MM.1S (cell line): ENCODE measurements around the gene ROCK2.

Experiments used
- EZH2 ChIP-seq: fragments of 300-600 bp; sonication (generic); optimal IDR thresholded peaks from 2 replicates; pipeline ENCODE3; 2017; ENCODE audit warnings: low read depth, mild to moderate bottlenecking, antibody characterized with exemption, low read length, mixed read lengths
- EZH2phosphoT487 ChIP-seq: fragments of 300-600 bp; sonication (generic); IDR thresholded peaks from 2 replicates; pipeline ENCODE4 v1.6.1; 2018; ENCODE audit warnings: antibody characterized with exemption, low read length
- TF ChIP-seq, protein P1 (sequence below): fragments of 300-600 bp; sonication (generic); IDR thresholded peaks from 2 replicates; pipeline ENCODE4 v1.5.1; 2016; ENCODE audit warnings: antibody characterized with exemption, low read length, mixed read lengths

DNA sequence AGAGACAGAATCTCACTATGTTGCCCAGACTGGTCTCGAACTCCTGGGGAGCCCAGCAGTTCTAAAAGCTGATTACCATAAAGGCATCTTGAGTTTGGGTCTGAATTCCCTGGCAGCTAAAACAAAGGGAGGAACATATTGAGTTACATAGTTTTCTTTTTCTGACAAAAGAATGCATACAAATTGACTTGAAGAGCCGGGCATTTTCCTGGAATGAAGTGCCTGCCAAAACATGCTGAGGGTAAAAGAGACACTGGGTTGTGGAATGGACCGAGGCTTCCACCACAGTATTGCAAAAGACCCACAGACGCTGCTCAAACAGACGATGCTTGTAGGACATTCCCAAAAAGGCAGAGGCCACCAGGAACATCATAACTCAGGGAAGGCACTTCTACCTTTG lies 35.1 kb upstream of the ROCK2 start:
- no peak for TF ChIP-seq EZH2phosphoT487
- TF ChIP-seq, protein P1, sequence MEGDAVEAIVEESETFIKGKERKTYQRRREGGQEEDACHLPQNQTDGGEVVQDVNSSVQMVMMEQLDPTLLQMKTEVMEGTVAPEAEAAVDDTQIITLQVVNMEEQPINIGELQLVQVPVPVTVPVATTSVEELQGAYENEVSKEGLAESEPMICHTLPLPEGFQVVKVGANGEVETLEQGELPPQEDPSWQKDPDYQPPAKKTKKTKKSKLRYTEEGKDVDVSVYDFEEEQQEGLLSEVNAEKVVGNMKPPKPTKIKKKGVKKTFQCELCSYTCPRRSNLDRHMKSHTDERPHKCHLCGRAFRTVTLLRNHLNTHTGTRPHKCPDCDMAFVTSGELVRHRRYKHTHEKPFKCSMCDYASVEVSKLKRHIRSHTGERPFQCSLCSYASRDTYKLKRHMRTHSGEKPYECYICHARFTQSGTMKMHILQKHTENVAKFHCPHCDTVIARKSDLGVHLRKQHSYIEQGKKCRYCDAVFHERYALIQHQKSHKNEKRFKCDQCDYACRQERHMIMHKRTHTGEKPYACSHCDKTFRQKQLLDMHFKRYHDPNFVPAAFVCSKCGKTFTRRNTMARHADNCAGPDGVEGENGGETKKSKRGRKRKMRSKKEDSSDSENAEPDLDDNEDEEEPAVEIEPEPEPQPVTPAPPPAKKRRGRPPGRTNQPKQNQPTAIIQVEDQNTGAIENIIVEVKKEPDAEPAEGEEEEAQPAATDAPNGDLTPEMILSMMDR, result no peak
- no peak for TF ChIP-seq EZH2
